ENCODE results near the gene HEXA. TPM values are rescaled to one million over a fixed set of nuclear protein-coding genes. Genes with fewer than 3 reads are reported as not detected.

HEXA gene
- total RNA-seq, 6 experiments from 2014 or later, result 55.9 to 107 (median 65.3) TPM

DNA sequence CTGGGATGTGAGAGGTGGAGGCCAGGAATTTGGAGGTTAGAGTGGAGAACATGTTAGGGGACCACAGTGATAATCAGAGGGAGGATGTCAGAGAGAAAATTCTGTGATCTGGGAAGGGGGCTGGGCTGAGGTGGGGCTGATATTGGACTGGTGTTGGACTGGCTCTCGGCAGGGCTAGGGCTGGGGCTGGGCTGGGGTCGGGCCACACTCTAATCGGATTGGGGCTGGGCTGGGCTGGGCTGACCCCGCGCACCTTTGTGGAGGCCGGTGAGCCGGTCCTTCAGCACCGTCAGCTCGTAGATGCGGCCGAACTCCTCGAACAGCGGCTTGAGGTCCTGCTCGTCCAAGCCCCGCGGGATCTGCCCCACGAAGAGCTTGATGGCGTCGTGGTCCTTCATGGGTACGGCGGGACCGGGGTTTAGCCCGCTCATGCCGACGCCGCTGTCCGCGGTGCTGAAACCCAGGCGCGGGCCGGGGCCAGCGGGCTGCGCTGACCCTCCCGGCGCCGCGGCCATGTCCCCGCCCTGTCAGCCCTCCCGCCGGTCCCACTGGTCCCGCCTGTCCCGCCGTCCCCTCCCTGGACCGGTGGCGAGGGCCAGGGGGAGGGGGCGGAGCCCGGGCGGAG is 56.3 kb downstream of the HEXA start:
- H3K4me1 ChIP-seq, result peaks cover 0 to 10% (median 0%) of the 10 kb centered on the region in 4 donors
- no peaks in the 10 kb centered on the region for H3K27me3 ChIP-seq
- intact Hi-C loops (cut with DNase I), result loop anchor here in 1 of 2 donors (10.0 kb wide), 1 partner anchor 355 kb away; no protein-coding TSS in a partner anchor
- no peaks in the 10 kb centered on the region for H3K9me3 ChIP-seq
- TF ChIP-seq, protein P1, sequence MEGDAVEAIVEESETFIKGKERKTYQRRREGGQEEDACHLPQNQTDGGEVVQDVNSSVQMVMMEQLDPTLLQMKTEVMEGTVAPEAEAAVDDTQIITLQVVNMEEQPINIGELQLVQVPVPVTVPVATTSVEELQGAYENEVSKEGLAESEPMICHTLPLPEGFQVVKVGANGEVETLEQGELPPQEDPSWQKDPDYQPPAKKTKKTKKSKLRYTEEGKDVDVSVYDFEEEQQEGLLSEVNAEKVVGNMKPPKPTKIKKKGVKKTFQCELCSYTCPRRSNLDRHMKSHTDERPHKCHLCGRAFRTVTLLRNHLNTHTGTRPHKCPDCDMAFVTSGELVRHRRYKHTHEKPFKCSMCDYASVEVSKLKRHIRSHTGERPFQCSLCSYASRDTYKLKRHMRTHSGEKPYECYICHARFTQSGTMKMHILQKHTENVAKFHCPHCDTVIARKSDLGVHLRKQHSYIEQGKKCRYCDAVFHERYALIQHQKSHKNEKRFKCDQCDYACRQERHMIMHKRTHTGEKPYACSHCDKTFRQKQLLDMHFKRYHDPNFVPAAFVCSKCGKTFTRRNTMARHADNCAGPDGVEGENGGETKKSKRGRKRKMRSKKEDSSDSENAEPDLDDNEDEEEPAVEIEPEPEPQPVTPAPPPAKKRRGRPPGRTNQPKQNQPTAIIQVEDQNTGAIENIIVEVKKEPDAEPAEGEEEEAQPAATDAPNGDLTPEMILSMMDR (IDR thresholded peaks at IDR 0.05), result no peak
- no peak for TF ChIP-seq POLR2A (IDR thresholded peaks at IDR 0.05)
- no peaks in the 10 kb centered on the region for H3K36me3 ChIP-seq
- WGBS (ENCODE audit: insufficient coverage, low coverage, low lambda C conversion rate, missing lambda C conversion rate), result no CpG with 5 or more reads among the region's 48 CpGs
- DNase-seq (peak; percentile 58 to 69 (median 66)), ATAC-seq (peak; percentile 80 to 94 (median 83))
- peak overlapping the region; percentile 31 to 43 (median 43) for H3K4me3 ChIP-seq
- H3K27ac ChIP-seq, result no peak overlapping the region

DNA sequence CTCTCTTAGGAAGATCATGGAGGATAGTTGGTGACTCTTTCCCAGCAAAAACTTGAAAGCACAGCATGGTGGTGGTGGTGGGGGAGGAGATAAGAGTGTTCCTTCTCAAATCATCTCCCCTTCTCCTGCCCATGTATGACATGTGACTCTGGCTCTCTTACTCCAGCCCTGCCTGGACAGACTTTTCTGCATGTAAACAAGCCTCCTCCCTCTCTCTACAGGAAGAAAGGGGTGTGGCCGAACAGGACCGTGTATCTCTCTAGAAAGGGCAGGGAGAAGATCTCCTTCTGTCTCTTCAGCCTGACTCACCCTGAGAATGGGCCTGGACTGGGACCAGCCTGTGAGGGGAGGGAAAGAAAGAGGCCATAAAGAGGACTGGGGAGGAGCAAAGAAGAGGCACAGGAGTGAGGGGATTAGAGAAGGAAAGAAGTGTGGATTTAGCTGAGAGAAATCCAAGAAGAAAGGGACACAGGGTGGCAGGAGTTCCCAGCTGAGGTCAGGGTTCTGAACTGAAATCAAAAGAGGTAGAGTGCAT is 57.3 kb downstream of the HEXA start:
- H3K4me3 ChIP-seq, result no peak overlapping the region
- WGBS (ENCODE audit: insufficient coverage, low coverage, low lambda C conversion rate, missing lambda C conversion rate), result 47% methylated on average over 2 of the region's 2 CpGs
- TF ChIP-seq, protein P1 (IDR thresholded peaks at IDR 0.05), result no peak
- TF ChIP-seq POLR2A (IDR thresholded peaks at IDR 0.05), result no peak
- H3K9me3 ChIP-seq, result no peaks in the 10 kb centered on the region
- DNase-seq, result no peak
- peaks cover 0 to 10% (median 0%) of the 10 kb centered on the region in 4 donors for H3K4me1 ChIP-seq
- no peaks in the 10 kb centered on the region for H3K36me3 ChIP-seq
- H3K27me3 ChIP-seq, result no peaks in the 10 kb centered on the region
- intact Hi-C loops (cut with DNase I), result loop anchor here in 1 of 2 donors (10.0 kb wide), 1 partner anchor 356 kb away; no protein-coding TSS in a partner anchor
- H3K27ac ChIP-seq, result no peak overlapping the region
- no peak for ATAC-seq

DNA sequence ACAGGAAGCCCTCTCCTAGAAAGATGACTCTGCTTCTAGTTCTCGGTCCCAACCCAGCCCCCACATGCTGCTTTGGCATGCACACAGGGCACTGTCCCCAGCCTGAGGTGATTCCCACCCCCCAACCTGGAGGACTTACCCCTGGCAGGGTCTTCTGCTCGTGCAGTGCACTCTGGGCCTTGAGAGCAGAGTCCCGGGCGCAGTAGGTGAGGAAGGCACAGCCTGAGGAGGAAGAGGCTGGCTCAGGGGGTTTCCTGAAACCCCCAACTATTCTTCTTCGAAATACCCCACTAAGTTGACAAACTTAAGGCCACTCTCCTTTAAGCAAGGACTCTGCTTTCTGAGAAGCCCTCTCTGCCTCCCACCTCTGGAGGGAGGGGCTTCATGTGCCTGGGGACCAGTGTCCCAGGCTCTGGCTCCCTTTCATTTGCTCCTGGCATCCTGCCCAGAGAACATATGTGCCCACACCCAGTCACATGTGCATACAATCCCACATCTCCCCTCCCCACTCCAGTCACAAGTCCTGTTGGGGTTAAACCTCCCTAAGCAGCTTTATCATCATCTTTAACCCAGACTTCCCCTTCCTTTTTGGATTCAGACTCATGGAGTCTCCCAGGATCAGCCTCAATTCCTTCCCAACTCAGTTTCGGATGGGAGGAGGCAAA is 60.0 kb downstream of the HEXA start:
- no peaks in the 10 kb centered on the region for H3K27me3 ChIP-seq
- intact Hi-C loops (cut with DNase I), result loop anchor here in 1 of 2 donors (10.0 kb wide), 1 partner anchor 359 kb away; no protein-coding TSS in a partner anchor

DNA sequence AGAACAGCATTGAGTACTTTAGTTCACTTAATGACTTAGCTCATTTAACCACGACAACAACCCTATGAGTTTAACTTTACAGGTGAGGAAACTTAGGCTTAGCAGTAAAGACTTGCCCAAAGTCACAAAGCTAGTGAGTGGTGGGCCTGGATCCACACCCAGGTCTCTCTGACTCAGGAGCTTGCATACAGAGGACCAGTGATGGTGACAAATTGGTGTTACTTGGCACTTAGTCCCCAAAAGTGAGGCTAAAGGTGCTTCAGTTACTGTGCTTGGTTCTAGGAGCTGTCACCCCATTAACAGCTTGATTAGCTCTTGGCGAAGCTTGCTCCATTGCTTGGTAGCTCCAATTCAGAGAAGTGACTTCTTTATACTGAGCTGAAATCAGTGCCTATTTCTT is 61.9 kb downstream of the HEXA start:
- Histone ChIP-seq H3K4me3 (no peak overlapping the region), H3K27me3 (no peaks in the 10 kb centered on the region), H3K9me3 (no peaks in the 10 kb centered on the region), H3K4me1 (no peaks in the 10 kb centered on the region), H3K27ac (no peak overlapping the region), H3K36me3 (no peaks in the 10 kb centered on the region)
- WGBS (ENCODE audit: insufficient coverage, low coverage, low lambda C conversion rate, missing lambda C conversion rate), result 100% methylated on average over 1 of the region's 2 CpGs
- intact Hi-C loops (cut with DNase I), result loop anchor here in 1 of 2 donors (10.0 kb wide), 1 partner anchor 361 kb away; no protein-coding TSS in a partner anchor
- no peak for DNase-seq
- ATAC-seq, result no peak
- no peak for TF ChIP-seq POLR2A (IDR thresholded peaks at IDR 0.05)
- TF ChIP-seq, protein P1 (IDR thresholded peaks at IDR 0.05), result no peak

More for the DNA sequence above, 60.0 kb downstream of the HEXA start:
- DNase-seq (no peak), ATAC-seq (no peak)
- TF ChIP-seq, protein P1 (IDR thresholded peaks at IDR 0.05), result no peak
- H3K27ac ChIP-seq, result no peak overlapping the region
- no peak overlapping the region for H3K4me3 ChIP-seq
- H3K36me3 ChIP-seq, result no peaks in the 10 kb centered on the region
- peaks cover 0 to 10% (median 0%) of the 10 kb centered on the region in 4 donors for H3K4me1 ChIP-seq
- H3K9me3 ChIP-seq, result no peaks in the 10 kb centered on the region
- WGBS (ENCODE audit: insufficient coverage, low coverage, low lambda C conversion rate, missing lambda C conversion rate), result 44% methylated on average over 3 of the region's 6 CpGs
